ENCODE data around the gene CDH4.

CDH4 gene

GRCh38 chr20:61493798-61494305 is 241.8 kb downstream of the CDH4 start:
- Mint-ChIP-seq H3K27ac (ENCODE audit: low read depth) (no peak overlapping the region), H3K36me3 (ENCODE audit: insufficient read depth) (no peaks in the 10 kb centered on the region), H3K27me3 (peaks cover 14% of the 10 kb centered on the region), H3K4me3 (no peak overlapping the region), H3K9me3 (no peaks in the 10 kb centered on the region), H3K4me1 (no peaks in the 10 kb centered on the region)
- no peak for ATAC-seq (replicated peaks; ENCODE audit: extremely low read depth, poor library complexity, severe bottlenecking)
- DNase-seq (ENCODE audit: low spot score in 2 of 2): no peak

GRCh38 chr20:61494763-61495575 is 242.9 kb downstream of the CDH4 start:
- H3K27ac Mint-ChIP-seq (ENCODE audit: low read depth): no peak overlapping the region
- H3K4me3 Mint-ChIP-seq: no peak overlapping the region
- no peak for ATAC-seq (replicated peaks; ENCODE audit: extremely low read depth, poor library complexity, severe bottlenecking)

GRCh38 chr20:61497029-61497627 is 245.1 kb downstream of the CDH4 start:
- Mint-ChIP-seq H3K4me1 (no peaks in the 10 kb centered on the region), H3K4me3 (no peak overlapping the region), H3K27ac (ENCODE audit: low read depth) (peak overlapping the region; percentile 8), H3K27me3 (peaks cover 14% of the 10 kb centered on the region), H3K9me3 (no peaks in the 10 kb centered on the region), H3K36me3 (ENCODE audit: insufficient read depth) (no peaks in the 10 kb centered on the region)
- ATAC-seq (replicated peaks; ENCODE audit: extremely low read depth, poor library complexity, severe bottlenecking): no peak
- no peak for DNase-seq (ENCODE audit: low spot score in 2 of 2)

More at GRCh38 chr20:61494763-61495575, 242.9 kb downstream of the CDH4 start:
- no peaks in the 10 kb centered on the region for H3K36me3 Mint-ChIP-seq (ENCODE audit: insufficient read depth)
- H3K9me3 Mint-ChIP-seq: no peaks in the 10 kb centered on the region
- H3K4me1 Mint-ChIP-seq: no peaks in the 10 kb centered on the region
- DNase-seq (ENCODE audit: low spot score in 2 of 2): no peak
- peaks cover 14% of the 10 kb centered on the region for H3K27me3 Mint-ChIP-seq

GRCh38 chr20:61499859-61500554 is 247.9 kb downstream of the CDH4 start:
- DNase-seq (ENCODE audit: low spot score in 2 of 2): no peak
- Mint-ChIP-seq H3K27me3 (peaks cover 14% of the 10 kb centered on the region), H3K4me1 (no peaks in the 10 kb centered on the region), H3K36me3 (ENCODE audit: insufficient read depth) (no peaks in the 10 kb centered on the region), H3K4me3 (no peak overlapping the region), H3K27ac (ENCODE audit: low read depth) (no peak overlapping the region), H3K9me3 (no peaks in the 10 kb centered on the region)
- ATAC-seq (replicated peaks; ENCODE audit: extremely low read depth, poor library complexity, severe bottlenecking): no peak

GRCh38 chr20:61500791-61501321 is 248.8 kb downstream of the CDH4 start:
- Mint-ChIP-seq H3K36me3 (ENCODE audit: insufficient read depth) (no peaks in the 10 kb centered on the region), H3K27ac (ENCODE audit: low read depth) (no peak overlapping the region), H3K4me1 (no peaks in the 10 kb centered on the region), H3K27me3 (peaks cover 17% of the 10 kb centered on the region), H3K9me3 (no peaks in the 10 kb centered on the region), H3K4me3 (no peak overlapping the region)
- ATAC-seq (replicated peaks; ENCODE audit: extremely low read depth, poor library complexity, severe bottlenecking) (no peak), DNase-seq (ENCODE audit: low spot score in 2 of 2) (no peak)

GRCh38 chr20:61502433-61502832 is 250.4 kb downstream of the CDH4 start:
- no peaks in the 10 kb centered on the region for H3K36me3 Mint-ChIP-seq (ENCODE audit: insufficient read depth)
- H3K9me3 Mint-ChIP-seq: no peaks in the 10 kb centered on the region
- H3K27ac Mint-ChIP-seq (ENCODE audit: low read depth): no peak overlapping the region
- H3K27me3 Mint-ChIP-seq: peaks cover 16% of the 10 kb centered on the region
- no peak overlapping the region for H3K4me3 Mint-ChIP-seq
- ATAC-seq (replicated peaks; ENCODE audit: extremely low read depth, poor library complexity, severe bottlenecking) (no peak), DNase-seq (ENCODE audit: low spot score in 2 of 2) (no peak)
- no peaks in the 10 kb centered on the region for H3K4me1 Mint-ChIP-seq

- Mint-ChIP-seq H3K9me3 (no peaks in the 10 kb centered on the region), H3K36me3 (ENCODE audit: insufficient read depth) (no peaks in the 10 kb centered on the region), H3K4me3 (no peak overlapping the region), H3K27ac (ENCODE audit: low read depth) (no peak overlapping the region), H3K4me1 (no peaks in the 10 kb centered on the region), H3K27me3 (peaks cover 14% of the 10 kb centered on the region)
- ATAC-seq (replicated peaks; ENCODE audit: extremely low read depth, poor library complexity, severe bottlenecking) (no peak), DNase-seq (ENCODE audit: low spot score in 2 of 2) (no peak)
Observed at GRCh38 chr20:61503106-61503505, 251.0 kb downstream of the CDH4 start.

- ATAC-seq (replicated peaks; ENCODE audit: extremely low read depth, poor library complexity, severe bottlenecking): no peak
- H3K9me3 Mint-ChIP-seq: no peaks in the 10 kb centered on the region
- H3K4me1 Mint-ChIP-seq: no peaks in the 10 kb centered on the region
- no peak for DNase-seq (ENCODE audit: low spot score in 2 of 2)
- H3K27ac Mint-ChIP-seq (ENCODE audit: low read depth): no peak overlapping the region
- no peaks in the 10 kb centered on the region for H3K36me3 Mint-ChIP-seq (ENCODE audit: insufficient read depth)
- H3K27me3 Mint-ChIP-seq: peaks cover 14% of the 10 kb centered on the region
- H3K4me3 Mint-ChIP-seq: no peak overlapping the region
Observed at GRCh38 chr20:61505508-61505907, 253.4 kb downstream of the CDH4 start.

GRCh38 chr20:61507778-61508177 is 255.7 kb downstream of the CDH4 start:
- DNase-seq (ENCODE audit: low spot score in 2 of 2) (no peak), ATAC-seq (replicated peaks; ENCODE audit: extremely low read depth, poor library complexity, severe bottlenecking) (no peak)
- peaks cover 14% of the 10 kb centered on the region for H3K27me3 Mint-ChIP-seq
- H3K36me3 Mint-ChIP-seq (ENCODE audit: insufficient read depth): no peaks in the 10 kb centered on the region
- no peak overlapping the region for H3K4me3 Mint-ChIP-seq
- H3K9me3 Mint-ChIP-seq: no peaks in the 10 kb centered on the region
- no peaks in the 10 kb centered on the region for H3K4me1 Mint-ChIP-seq
- no peak overlapping the region for H3K27ac Mint-ChIP-seq (ENCODE audit: low read depth)

- H3K9me3 Mint-ChIP-seq: no peaks in the 10 kb centered on the region
- H3K36me3 Mint-ChIP-seq (ENCODE audit: insufficient read depth): no peaks in the 10 kb centered on the region
- no peak overlapping the region for H3K27ac Mint-ChIP-seq (ENCODE audit: low read depth)
- H3K4me3 Mint-ChIP-seq: no peak overlapping the region
- H3K4me1 Mint-ChIP-seq: no peaks in the 10 kb centered on the region
- ATAC-seq (replicated peaks; ENCODE audit: extremely low read depth, poor library complexity, severe bottlenecking) (no peak), DNase-seq (ENCODE audit: low spot score in 2 of 2) (no peak)
- H3K27me3 Mint-ChIP-seq: peaks cover 14% of the 10 kb centered on the region
Observed at GRCh38 chr20:61508301-61509096, 256.4 kb downstream of the CDH4 start.

- DNase-seq (ENCODE audit: low spot score in 2 of 2) (no peak), ATAC-seq (replicated peaks; ENCODE audit: extremely low read depth, poor library complexity, severe bottlenecking) (no peak)
- H3K27me3 Mint-ChIP-seq: peaks cover 11% of the 10 kb centered on the region
- H3K9me3 Mint-ChIP-seq: no peaks in the 10 kb centered on the region
- H3K4me3 Mint-ChIP-seq: no peak overlapping the region
- H3K27ac Mint-ChIP-seq (ENCODE audit: low read depth): no peak overlapping the region
- no peaks in the 10 kb centered on the region for H3K4me1 Mint-ChIP-seq
- no peaks in the 10 kb centered on the region for H3K36me3 Mint-ChIP-seq (ENCODE audit: insufficient read depth)
Observed at GRCh38 chr20:61510778-61511330, 258.8 kb downstream of the CDH4 start.

- H3K9me3 Mint-ChIP-seq: no peaks in the 10 kb centered on the region
- H3K4me3 Mint-ChIP-seq: no peak overlapping the region
- no peak for ATAC-seq (replicated peaks; ENCODE audit: extremely low read depth, poor library complexity, severe bottlenecking)
Observed at GRCh38 chr20:61512475-61512874, 260.4 kb downstream of the CDH4 start.

More at GRCh38 chr20:61512475-61512874, 260.4 kb downstream of the CDH4 start:
- no peaks in the 10 kb centered on the region for H3K36me3 Mint-ChIP-seq (ENCODE audit: insufficient read depth)
- no peak for DNase-seq (ENCODE audit: low spot score in 2 of 2)
- no peak overlapping the region for H3K27ac Mint-ChIP-seq (ENCODE audit: low read depth)
- no peaks in the 10 kb centered on the region for H3K27me3 Mint-ChIP-seq
- no peaks in the 10 kb centered on the region for H3K4me1 Mint-ChIP-seq

All from central memory CD8-positive, alpha-beta T cell (primary cell).